Retinal pigment epithelial cell (primary cell): ENCODE results near the gene PRKCB.

ENCODE experiments used
- DNase-seq: peaks from one replicate; pipeline ENCODE4 v3.0.0-alpha.2; 2010; ENCODE audit warnings: low read depth
- H3K4me3 ChIP-seq: 2 replicates; pipeline ENCODE4 v1.5.1; 2011; ENCODE audit warnings: mild to moderate bottlenecking, low read length, control low read depth, moderate library complexity
- CTCF ChIP-seq: conservative IDR thresholded peaks from 2 replicates; pipeline ENCODE4 v1.5.1; 2011; ENCODE audit warnings: low read depth, low read length, control low read depth, inconsistent platforms

Gene PRKCB

GRCh38 chr16:24132048-24132796 lies 296.4 kb downstream of the PRKCB start:
- no peak for DNase-seq
- H3K4me3 ChIP-seq = no peak overlapping the region
- no peak for TF ChIP-seq CTCF

- no peak for TF ChIP-seq CTCF
- DNase-seq = no peak
- H3K4me3 ChIP-seq = no peak overlapping the region
These were observed 297.0 kb downstream of the PRKCB start for GRCh38 chr16:24132797-24133155.

- DNase-seq = no peak
- no peak for TF ChIP-seq CTCF
- no peak overlapping the region for H3K4me3 ChIP-seq
These were observed 300.1 kb downstream of the PRKCB start for GRCh38 chr16:24135624-24136565.

GRCh38 chr16:24138024-24138423 lies 302.2 kb downstream of the PRKCB start:
- H3K4me3 ChIP-seq = no peak overlapping the region
- DNase-seq = no peak
- TF ChIP-seq CTCF = no peak

GRCh38 chr16:24138575-24138974 lies 302.8 kb downstream of the PRKCB start:
- TF ChIP-seq CTCF = no peak
- DNase-seq = no peak
- no peak overlapping the region for H3K4me3 ChIP-seq

- DNase-seq = no peak
- no peak overlapping the region for H3K4me3 ChIP-seq
- no peak for TF ChIP-seq CTCF
These were observed 303.5 kb downstream of the PRKCB start for GRCh38 chr16:24139282-24139681.

GRCh38 chr16:24140730-24141129 lies 304.9 kb downstream of the PRKCB start:
- no peak for TF ChIP-seq CTCF
- H3K4me3 ChIP-seq = no peak overlapping the region
- DNase-seq = no peak
